GM21528 (cell line): ENCODE data around the gene INTS2.
"Not testable (repeated sequence)": the region's sequence is repeated elsewhere in the genome, so short reads cannot be mapped to it uniquely, and the experiment has no call there.

ENCODE experiments used
- ATAC-seq: cut with Tn5 transposase; IDR thresholded peaks from one replicate; pipeline ENCODE4 v1.9.1; 2021; ENCODE audit warnings: mild to moderate bottlenecking, moderate library complexity; ENCODE audit not compliant: unreplicated experiment, low FRiP score

Gene INTS2

GRCh38 chr17:61927208-61928100 lies at the start of gene INTS2:
Gene INTS2 (minus strand): TSS chr17:61927982. CDS start chr17:61926644, 1,338 bp downstream.
- peak; percentile 77 for ATAC-seq

- no peak for ATAC-seq
These were observed 46.3 kb upstream of the INTS2 start for GRCh38 chr17:61974115-61974514.

- ATAC-seq, result no peak
These were observed 44.5 kb upstream of the INTS2 start for GRCh38 chr17:61972311-61972710.

- no peak for ATAC-seq
These were observed 42.2 kb upstream of the INTS2 start for GRCh38 chr17:61970030-61970429.

- ATAC-seq, result no peak
These were observed 41.0 kb upstream of the INTS2 start for GRCh38 chr17:61968757-61969156.

GRCh38 chr17:61967729-61968128 lies 39.9 kb upstream of the INTS2 start:
- ATAC-seq, result no peak

GRCh38 chr17:61966191-61966590 lies 38.4 kb upstream of the INTS2 start:
- ATAC-seq, result no peak

- ATAC-seq, result no peak
These were observed 27.8 kb upstream of the INTS2 start for GRCh38 chr17:61955619-61956018.

GRCh38 chr17:61947367-61948078 lies 19.7 kb upstream of the INTS2 start:
- no peak for ATAC-seq

- no peak for ATAC-seq
These were observed 18.6 kb upstream of the INTS2 start for GRCh38 chr17:61946359-61946758.

- ATAC-seq, result no peak
These were observed 15.3 kb upstream of the INTS2 start for GRCh38 chr17:61943117-61943516.

- ATAC-seq, result no peak
These were observed 14.3 kb upstream of the INTS2 start for GRCh38 chr17:61942085-61942484.

GRCh38 chr17:61928101-61928436 lies 287 bp upstream of the INTS2 start:
- peak; percentile 13 for ATAC-seq

GRCh38 chr17:61926826-61927207 lies 965 bp downstream of the INTS2 start:
- ATAC-seq, result no peak

GRCh38 chr17:61915162-61915561 lies 12.6 kb downstream of the INTS2 start:
- ATAC-seq, result not testable (repeated sequence)

- no peak for ATAC-seq
These were observed 19.3 kb downstream of the INTS2 start for GRCh38 chr17:61908292-61909037.

- no peak for ATAC-seq
These were observed 20.4 kb downstream of the INTS2 start for GRCh38 chr17:61907361-61907760.

- ATAC-seq, result peak; percentile 87
These were observed 23.6 kb downstream of the INTS2 start for GRCh38 chr17:61904094-61904710.

- no peak for ATAC-seq
These were observed 24.5 kb downstream of the INTS2 start for GRCh38 chr17:61903251-61903650.

- ATAC-seq, result no peak
These were observed 30.1 kb downstream of the INTS2 start for GRCh38 chr17:61897548-61898180.
